ENCODE measurements around the gene MARK2.

Gene MARK2

GRCh38 chr11:63829823-63830489, 9.0 kb upstream of the MARK2 start:
- DNase-seq (ENCODE audit: low spot score), result peak; percentile 43

GRCh38 chr11:63831326-63831725, 7.6 kb upstream of the MARK2 start:
- DNase-seq (ENCODE audit: low spot score), result no peak

GRCh38 chr11:63832336-63832735, 6.6 kb upstream of the MARK2 start:
- no peak for DNase-seq (ENCODE audit: low spot score)

- no peak for DNase-seq (ENCODE audit: low spot score)
Measured at GRCh38 chr11:63833048-63833447, 5.9 kb upstream of the MARK2 start.

- DNase-seq (ENCODE audit: low spot score), result peak; percentile 32
Measured at GRCh38 chr11:63834535-63835157, 4.3 kb upstream of the MARK2 start.

- no peak for DNase-seq (ENCODE audit: low spot score)
Measured at GRCh38 chr11:63835158-63835545, 3.8 kb upstream of the MARK2 start.

GRCh38 chr11:63837027-63837688, 1.8 kb upstream of the MARK2 start:
- DNase-seq (ENCODE audit: low spot score), result peak; percentile 79

- DNase-seq (ENCODE audit: low spot score), result no peak
Measured at GRCh38 chr11:63837739-63838138, 1.2 kb upstream of the MARK2 start.

- DNase-seq (ENCODE audit: low spot score), result no peak
Measured at GRCh38 chr11:63838150-63838677, 696 bp upstream of the MARK2 start.

GRCh38 chr11:63839508-63840355, 822 bp downstream of the MARK2 start:
- no peak for DNase-seq (ENCODE audit: low spot score)

GRCh38 chr11:63840356-63841060, 1.6 kb downstream of the MARK2 start:
- no peak for DNase-seq (ENCODE audit: low spot score)

GRCh38 chr11:63841554-63841953, 2.6 kb downstream of the MARK2 start:
- DNase-seq (ENCODE audit: low spot score), result no peak

- no peak for DNase-seq (ENCODE audit: low spot score)
Measured at GRCh38 chr11:63843041-63843440, 4.1 kb downstream of the MARK2 start.

- DNase-seq (ENCODE audit: low spot score), result no peak
Measured at GRCh38 chr11:63844836-63845235, 5.9 kb downstream of the MARK2 start.

- DNase-seq (ENCODE audit: low spot score), result no peak
Measured at GRCh38 chr11:63845303-63845702, 6.4 kb downstream of the MARK2 start.

- no peak for DNase-seq (ENCODE audit: low spot score)
Measured at GRCh38 chr11:63845911-63846310, 7.0 kb downstream of the MARK2 start.

- no peak for DNase-seq (ENCODE audit: low spot score)
Measured at GRCh38 chr11:63846897-63847296, 8.0 kb downstream of the MARK2 start.

- DNase-seq (ENCODE audit: low spot score), result no peak
Measured at GRCh38 chr11:63847363-63847762, 8.5 kb downstream of the MARK2 start.

- no peak for DNase-seq (ENCODE audit: low spot score)
Measured at GRCh38 chr11:63849691-63850090, 10.8 kb downstream of the MARK2 start.

GRCh38 chr11:63850920-63851319, 12.0 kb downstream of the MARK2 start:
- DNase-seq (ENCODE audit: low spot score), result no peak

- DNase-seq (ENCODE audit: low spot score), result no peak
Measured at GRCh38 chr11:63851364-63851763, 12.5 kb downstream of the MARK2 start.

GRCh38 chr11:63853476-63853875, 14.6 kb downstream of the MARK2 start:
- no peak for DNase-seq (ENCODE audit: low spot score)
